Measurements from ENCODE around the gene ARX.

ARX gene

GRCh38 chrX:25014366-25014838 is 1.4 kb downstream of the ARX start:
- H3K9ac ChIP-seq (ENCODE audit: low read length), result no peak overlapping the region
- peaks cover 78% of the 10 kb centered on the region for H3K27me3 ChIP-seq (replicated peaks; ENCODE audit: control insufficient read depth, insufficient read depth, low read length)
- DNase-seq (ENCODE audit: low read depth), result no peak
- no peaks in the 10 kb centered on the region for H3K4me1 ChIP-seq (ENCODE audit: control insufficient read depth, insufficient read depth, low read length)
- H3K9me3 ChIP-seq (ENCODE audit: control insufficient read depth, low read length), result peaks cover 8% of the 10 kb centered on the region
- H3K4me3 ChIP-seq (ENCODE audit: low read length), result no peak overlapping the region
- no peaks in the 10 kb centered on the region for H3K36me3 ChIP-seq (ENCODE audit: control insufficient read depth, insufficient read depth, low read length, severe bottlenecking)

GRCh38 chrX:25013632-25014365 is 2.0 kb downstream of the ARX start:
- Histone ChIP-seq H3K27me3 (replicated peaks; ENCODE audit: control insufficient read depth, insufficient read depth, low read length) (peaks cover 77% of the 10 kb centered on the region), H3K36me3 (ENCODE audit: control insufficient read depth, insufficient read depth, low read length, severe bottlenecking) (no peaks in the 10 kb centered on the region), H3K4me3 (ENCODE audit: low read length) (no peak overlapping the region), H3K9me3 (ENCODE audit: control insufficient read depth, low read length) (peaks cover 8% of the 10 kb centered on the region), H3K4me1 (ENCODE audit: control insufficient read depth, insufficient read depth, low read length) (no peaks in the 10 kb centered on the region), H3K9ac (ENCODE audit: low read length) (no peak overlapping the region)
- no peak for DNase-seq (ENCODE audit: low read depth)

GRCh38 chrX:25012793-25013631 is 2.8 kb downstream of the ARX start:
- Histone ChIP-seq H3K36me3 (ENCODE audit: control insufficient read depth, insufficient read depth, low read length, severe bottlenecking) (no peaks in the 10 kb centered on the region), H3K4me1 (ENCODE audit: control insufficient read depth, insufficient read depth, low read length) (no peaks in the 10 kb centered on the region), H3K9ac (ENCODE audit: low read length) (no peak overlapping the region), H3K9me3 (ENCODE audit: control insufficient read depth, low read length) (peaks cover 8% of the 10 kb centered on the region), H3K4me3 (ENCODE audit: low read length) (peak overlapping the region; percentile 12), H3K27me3 (replicated peaks; ENCODE audit: control insufficient read depth, insufficient read depth, low read length) (peaks cover 78% of the 10 kb centered on the region)
- DNase-seq (ENCODE audit: low read depth), result no peak

- no peak for DNase-seq (ENCODE audit: low read depth)
- Histone ChIP-seq H3K9ac (ENCODE audit: low read length) (no peak overlapping the region), H3K27me3 (replicated peaks; ENCODE audit: control insufficient read depth, insufficient read depth, low read length) (peaks cover 80% of the 10 kb centered on the region), H3K4me1 (ENCODE audit: control insufficient read depth, insufficient read depth, low read length) (no peaks in the 10 kb centered on the region), H3K36me3 (ENCODE audit: control insufficient read depth, insufficient read depth, low read length, severe bottlenecking) (no peaks in the 10 kb centered on the region), H3K9me3 (ENCODE audit: control insufficient read depth, low read length) (peaks cover 8% of the 10 kb centered on the region), H3K4me3 (ENCODE audit: low read length) (no peak overlapping the region)
Observed at GRCh38 chrX:25012433-25012735, 3.4 kb downstream of the ARX start.

GRCh38 chrX:25011589-25012432 is 4.0 kb downstream of the ARX start:
- Histone ChIP-seq H3K27me3 (replicated peaks; ENCODE audit: control insufficient read depth, insufficient read depth, low read length) (peaks cover 77% of the 10 kb centered on the region), H3K4me1 (ENCODE audit: control insufficient read depth, insufficient read depth, low read length) (no peaks in the 10 kb centered on the region), H3K9me3 (ENCODE audit: control insufficient read depth, low read length) (peaks cover 8% of the 10 kb centered on the region), H3K9ac (ENCODE audit: low read length) (no peak overlapping the region), H3K36me3 (ENCODE audit: control insufficient read depth, insufficient read depth, low read length, severe bottlenecking) (no peaks in the 10 kb centered on the region), H3K4me3 (ENCODE audit: low read length) (no peak overlapping the region)
- no peak for DNase-seq (ENCODE audit: low read depth)

- no peak overlapping the region for H3K9ac ChIP-seq (ENCODE audit: low read length)
- DNase-seq (ENCODE audit: low read depth), result no peak
- no peaks in the 10 kb centered on the region for H3K4me1 ChIP-seq (ENCODE audit: control insufficient read depth, insufficient read depth, low read length)
- no peaks in the 10 kb centered on the region for H3K36me3 ChIP-seq (ENCODE audit: control insufficient read depth, insufficient read depth, low read length, severe bottlenecking)
- H3K27me3 ChIP-seq (replicated peaks; ENCODE audit: control insufficient read depth, insufficient read depth, low read length), result peaks cover 77% of the 10 kb centered on the region
- H3K9me3 ChIP-seq (ENCODE audit: control insufficient read depth, low read length), result peaks cover 5% of the 10 kb centered on the region
- H3K4me3 ChIP-seq (ENCODE audit: low read length), result no peak overlapping the region
Observed at GRCh38 chrX:25010784-25011588, 4.8 kb downstream of the ARX start.

- no peak for DNase-seq (ENCODE audit: low read depth)
- Histone ChIP-seq H3K27me3 (replicated peaks; ENCODE audit: control insufficient read depth, insufficient read depth, low read length) (peaks cover 73% of the 10 kb centered on the region), H3K4me1 (ENCODE audit: control insufficient read depth, insufficient read depth, low read length) (no peaks in the 10 kb centered on the region), H3K9me3 (ENCODE audit: control insufficient read depth, low read length) (no peaks in the 10 kb centered on the region), H3K9ac (ENCODE audit: low read length) (no peak overlapping the region), H3K4me3 (ENCODE audit: low read length) (no peak overlapping the region), H3K36me3 (ENCODE audit: control insufficient read depth, insufficient read depth, low read length, severe bottlenecking) (no peaks in the 10 kb centered on the region)
Observed at GRCh38 chrX:25009407-25009806, 6.4 kb downstream of the ARX start.

- no peaks in the 10 kb centered on the region for H3K4me1 ChIP-seq (ENCODE audit: control insufficient read depth, insufficient read depth, low read length)
- no peaks in the 10 kb centered on the region for H3K9me3 ChIP-seq (ENCODE audit: control insufficient read depth, low read length)
- H3K27me3 ChIP-seq (replicated peaks; ENCODE audit: control insufficient read depth, insufficient read depth, low read length), result peaks cover 74% of the 10 kb centered on the region
- H3K9ac ChIP-seq (ENCODE audit: low read length), result no peak overlapping the region
- no peaks in the 10 kb centered on the region for H3K36me3 ChIP-seq (ENCODE audit: control insufficient read depth, insufficient read depth, low read length, severe bottlenecking)
- DNase-seq (ENCODE audit: low read depth), result no peak
- no peak overlapping the region for H3K4me3 ChIP-seq (ENCODE audit: low read length)
Observed at GRCh38 chrX:25007059-25008053, 8.4 kb downstream of the ARX start.

GRCh38 chrX:25006586-25007058 is 9.1 kb downstream of the ARX start:
- Histone ChIP-seq H3K4me1 (ENCODE audit: control insufficient read depth, insufficient read depth, low read length) (no peaks in the 10 kb centered on the region), H3K36me3 (ENCODE audit: control insufficient read depth, insufficient read depth, low read length, severe bottlenecking) (no peaks in the 10 kb centered on the region), H3K9me3 (ENCODE audit: control insufficient read depth, low read length) (no peaks in the 10 kb centered on the region), H3K9ac (ENCODE audit: low read length) (no peak overlapping the region), H3K4me3 (ENCODE audit: low read length) (no peak overlapping the region), H3K27me3 (replicated peaks; ENCODE audit: control insufficient read depth, insufficient read depth, low read length) (peaks cover 67% of the 10 kb centered on the region)
- no peak for DNase-seq (ENCODE audit: low read depth)
